Lower leg skin (tissue), 4 donors: ENCODE results near the gene FIGN. TPM values are rescaled to one million over a fixed set of nuclear protein-coding genes. Genes with fewer than 3 reads are reported as not detected.

Source experiments
- DNase-seq, 2 donors: peaks; one replicate each; pipeline ENCODE4 v3.0.0-alpha.2; 2019; ENCODE audit warnings: low spot score in 2 of 2
- H3K4me3 ChIP-seq: fragments of 200-600 bp; sonication (generic); 2 replicates; pipeline ENCODE4 v1.5.1; 2017; ENCODE audit warnings: mild to moderate bottlenecking, low read depth; ENCODE audit not compliant: poor library complexity, severe bottlenecking
- CTCF ChIP-seq, 3 donors: fragments of 450-650 bp; IDR thresholded peaks; one replicate each; pipeline ENCODE4 v1.5.1; 2016; ENCODE audit warnings: antibody characterized with exemption in 3 of 3, mild to moderate bottlenecking in 3 of 3, moderate library complexity in 2 of 3
- POLR2A ChIP-seq, 2 donors: fragments of 450-650 bp; IDR thresholded peaks; one replicate each; pipeline ENCODE4 v1.6.1; 2016 to 2017; ENCODE audit warnings: antibody characterized with exemption in 2 of 2, mild to moderate bottlenecking in 1 of 2, moderate library complexity in 1 of 2
- whole genome bisulfite sequencing, 2 donors: methylation state at CpG; one replicate each; pipeline ENCODE4 v1.1.5; 2018; 5-methylcytosine and 5-hydroxymethylcytosine counted together
- intact Hi-C: fragments of 100-400 bp; cut with DNase I; formaldehyde crosslinking; loops from one replicate; pipeline ENCODE4 v1.15.0; 2023; ENCODE audit warnings: low total_unique reads
- total RNA-seq, 4 donors: library from RNA; depleted of rRNA; stranded (reverse); fragments of >200 nt; gene quantifications; one replicate each; pipeline ENCODE4 v1.1.0, GENCODE V29; 2016

The FIGN gene
- total RNA-seq, 4 donors from 2014 or later, result 0.88 to 1.8 (median 1.1) TPM

- TF ChIP-seq CTCF (IDR thresholded peaks at IDR 0.05) (no peak), POLR2A (IDR thresholded peaks at IDR 0.05) (no peak)
- no peak overlapping the region for H3K4me3 ChIP-seq
- intact Hi-C loops, result no loop called here
- no peak for DNase-seq
- 71 to 81% methylated on average over 3 of the region's 3 CpGs for WGBS, 2 donors
These were observed 135.0 kb downstream of the FIGN start for GRCh38 chr2:163600801-163601200.

- 40 to 47% methylated on average over 2 of the region's 2 CpGs for WGBS, 2 donors
- no peak for DNase-seq
- intact Hi-C loops, result no loop called here
- no peak overlapping the region for H3K4me3 ChIP-seq
- TF ChIP-seq POLR2A (IDR thresholded peaks at IDR 0.05), result no peak
- TF ChIP-seq CTCF (IDR thresholded peaks at IDR 0.05), result no peak
These were observed 140.8 kb downstream of the FIGN start for GRCh38 chr2:163595028-163595427.

GRCh38 chr2:163594497-163594896 lies 141.3 kb downstream of the FIGN start:
- intact Hi-C loops, result no loop called here
- TF ChIP-seq POLR2A (IDR thresholded peaks at IDR 0.05) (no peak), CTCF (IDR thresholded peaks at IDR 0.05) (no peak)
- 81 to 83% methylated on average over 3 of the region's 3 CpGs for WGBS, 2 donors
- no peak for DNase-seq
- no peak overlapping the region for H3K4me3 ChIP-seq

GRCh38 chr2:163593982-163594381 lies 141.8 kb downstream of the FIGN start:
- no peak for TF ChIP-seq POLR2A (IDR thresholded peaks at IDR 0.05)
- TF ChIP-seq CTCF (IDR thresholded peaks at IDR 0.05), result no peak
- DNase-seq, result no peak
- WGBS, 2 donors, result 78 to 84% methylated on average over 6 of the region's 6 CpGs
- intact Hi-C loops, result no loop called here
- no peak overlapping the region for H3K4me3 ChIP-seq

GRCh38 chr2:163592954-163593622 lies 142.7 kb downstream of the FIGN start:
- intact Hi-C loops, result no loop called here
- no peak for DNase-seq
- H3K4me3 ChIP-seq, result no peak overlapping the region
- TF ChIP-seq CTCF (IDR thresholded peaks at IDR 0.05) (no peak), POLR2A (IDR thresholded peaks at IDR 0.05) (no peak)
- WGBS, 2 donors, result 83% methylated on average over 6 of the region's 6 CpGs

- DNase-seq, result no peak
- no peak overlapping the region for H3K4me3 ChIP-seq
- TF ChIP-seq CTCF (IDR thresholded peaks at IDR 0.05) (no peak), POLR2A (IDR thresholded peaks at IDR 0.05) (no peak)
- 50% methylated on average over 3 of the region's 3 CpGs for WGBS, 2 donors
- intact Hi-C loops, result no loop called here
These were observed 144.3 kb downstream of the FIGN start for GRCh38 chr2:163591461-163591860.
